Measurements from ENCODE around the gene DGKA. TPM values are rescaled to one million over a fixed set of nuclear protein-coding genes. Genes with fewer than 3 reads are reported as not detected.

DGKA gene
- total and polyA plus RNA-seq, 2 experiments from 2014 or later: 16.1 to 24.6 TPM

GRCh38 chr12:55991110-55991509 is 60.1 kb downstream of the DGKA start:
- H3F3A ChIP-seq (replicated peaks; ENCODE audit: low read depth): peaks cover 13% of the 10 kb centered on the region; the same call in 1 of the 2 replicates
- no peaks in the 10 kb centered on the region for H3K4me1 ChIP-seq (ENCODE audit: insufficient read depth)
- no peaks in the 10 kb centered on the region for H3K9me2 ChIP-seq (ENCODE audit: insufficient read depth)
- no peak for TF ChIP-seq ZNF114 (CRISPR knock-in tag; IDR thresholded peaks at IDR 0.05)
- TF ChIP-seq POLR2AphosphoS5 (IDR thresholded peaks at IDR 0.05; ENCODE audit: low read depth): no peak
- no peak for TF ChIP-seq REST (IDR thresholded peaks at IDR 0.05; ENCODE audit: unreplicated experiment)
- TF ChIP-seq EZH2 (IDR thresholded peaks at IDR 0.05; ENCODE audit: low read depth, unreplicated experiment): no peak
- TF ChIP-seq JUNB (IDR thresholded peaks at IDR 0.05; ENCODE audit: unreplicated experiment): no peak
- no peak for TF ChIP-seq ZNF331 (CRISPR knock-in tag; IDR thresholded peaks at IDR 0.05; ENCODE audit: low read depth)
- TF ChIP-seq, protein P1, sequence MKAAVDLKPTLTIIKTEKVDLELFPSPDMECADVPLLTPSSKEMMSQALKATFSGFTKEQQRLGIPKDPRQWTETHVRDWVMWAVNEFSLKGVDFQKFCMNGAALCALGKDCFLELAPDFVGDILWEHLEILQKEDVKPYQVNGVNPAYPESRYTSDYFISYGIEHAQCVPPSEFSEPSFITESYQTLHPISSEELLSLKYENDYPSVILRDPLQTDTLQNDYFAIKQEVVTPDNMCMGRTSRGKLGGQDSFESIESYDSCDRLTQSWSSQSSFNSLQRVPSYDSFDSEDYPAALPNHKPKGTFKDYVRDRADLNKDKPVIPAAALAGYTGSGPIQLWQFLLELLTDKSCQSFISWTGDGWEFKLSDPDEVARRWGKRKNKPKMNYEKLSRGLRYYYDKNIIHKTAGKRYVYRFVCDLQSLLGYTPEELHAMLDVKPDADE (IDR thresholded peaks at IDR 0.05): no peak
- no peak for TF ChIP-seq CREB1 (CRISPR knock-in tag; IDR thresholded peaks at IDR 0.05; ENCODE audit: low read depth)
- TF ChIP-seq NANOG (IDR thresholded peaks at IDR 0.05; ENCODE audit: borderline replicate concordance): no peak
- no peak for TF ChIP-seq CTCF (conservative IDR thresholded peaks at IDR 0.05; ENCODE audit: low read depth in 2 of 2)
- TF ChIP-seq STAT1 (IDR thresholded peaks at IDR 0.05; ENCODE audit: unreplicated experiment): no peak
- TF ChIP-seq ZNF462 (CRISPR knock-in tag; IDR thresholded peaks at IDR 0.05): no peak
- TF ChIP-seq EZH2phosphoT487 (IDR thresholded peaks at IDR 0.05; ENCODE audit: unreplicated experiment): no peak
- H3K4me2 ChIP-seq: no peak overlapping the region
- peaks cover 2% of the 10 kb centered on the region for H3K27me3 Mint-ChIP-seq (ENCODE audit: insufficient read depth, low read depth, poor library complexity)
- H3K4me3 ChIP-seq: no peak overlapping the region
- H3K36me3 Mint-ChIP-seq (ENCODE audit: low read depth): peaks cover 76% of the 10 kb centered on the region
- H3K4me1 Mint-ChIP-seq: no peaks in the 10 kb centered on the region
- no peak for DNase-seq (ENCODE audit: low spot score)
- no peak overlapping the region for H3K27ac ChIP-seq (ENCODE audit: low read depth)
- no peaks in the 10 kb centered on the region for H3K9me3 Mint-ChIP-seq
- no peaks in the 10 kb centered on the region for H3K27me3 ChIP-seq (ENCODE audit: insufficient read depth)
- no peak overlapping the region for H3K4me3 Mint-ChIP-seq
- no peak overlapping the region for H2AFZ ChIP-seq
- H3K79me2 ChIP-seq (replicated peaks; ENCODE audit: insufficient read depth): no peaks in the 10 kb centered on the region
- no peaks in the 10 kb centered on the region; the same call in none of the 2 replicates for H4K20me1 ChIP-seq (replicated peaks; ENCODE audit: insufficient read depth)
- H3K36me3 ChIP-seq (ENCODE audit: insufficient read depth): peaks cover 36% of the 10 kb centered on the region
- H3K27ac Mint-ChIP-seq: no peak overlapping the region
- ATAC-seq: no peak

All from GM23338 (cell line).